ENCODE measurements around the gene CTXND1. TPM values are rescaled to one million over a fixed set of nuclear protein-coding genes. Genes with fewer than 3 reads are reported as not detected.

Gene CTXND1
- total and polyA plus RNA-seq, 2 of the 4 experiments (the other 2 are of a cell fraction): not detected

- Histone ChIP-seq H3K9me3 (ENCODE audit: control insufficient read depth, insufficient read depth, low read length) (peaks cover 3% of the 10 kb centered on the region; the same call in 1 of the 2 replicates), H3K9me1 (ENCODE audit: insufficient read depth, low read length) (no peaks in the 10 kb centered on the region), H2AFZ (replicated peaks; ENCODE audit: low read length, poor library complexity) (no peak overlapping the region), H3K4ac (ENCODE audit: low read depth, low read length) (no peak overlapping the region), H3K23ac (ENCODE audit: low read depth, low read length) (no peak overlapping the region), H3K14ac (replicated peaks; ENCODE audit: low read depth, low read length) (no peak overlapping the region), H3K4me2 (ENCODE audit: low read depth, low read length) (no peak overlapping the region), H4K5ac (ENCODE audit: low read depth, low read length) (no peak overlapping the region), H2AK5ac (ENCODE audit: low read depth, low read length) (no peak overlapping the region), H4K91ac (ENCODE audit: insufficient read depth, low read depth, low read length) (no peak overlapping the region), H3K79me1 (ENCODE audit: low read depth in 1 of 2, low read length in 2 of 2) (no peaks in the 10 kb centered on the region), H3K18ac (ENCODE audit: low read depth, low read length) (no peak overlapping the region), H3K4me3 (ENCODE audit: insufficient read depth, low read depth, low read length) (no peak overlapping the region), H3K56ac (ENCODE audit: extremely low read depth, insufficient read depth, low read length) (no peak overlapping the region), H2BK120ac (ENCODE audit: low read depth, low read length) (no peak overlapping the region), H2BK5ac (ENCODE audit: low read depth, low read length, poor library complexity, severe bottlenecking) (no peak overlapping the region), H3K4me1 (ENCODE audit: control insufficient read depth, insufficient read depth, low read length) (no peaks in the 10 kb centered on the region), H2AK9ac (replicated peaks; ENCODE audit: low read depth, low read length, poor library complexity) (no peak overlapping the region), H4K20me1 (ENCODE audit: insufficient read depth, low read length) (no peaks in the 10 kb centered on the region), H3K27me3 (ENCODE audit: control insufficient read depth, insufficient read depth, low read length) (peaks cover 24% of the 10 kb centered on the region), H4K8ac (ENCODE audit: low read depth in 2 of 2, low read length in 2 of 2) (no peak overlapping the region), H3K9ac (ENCODE audit: low read depth, low read length) (no peak overlapping the region), H3K36me3 (ENCODE audit: control insufficient read depth, insufficient read depth, low read length) (no peaks in the 10 kb centered on the region), H2BK15ac (ENCODE audit: low read depth, low read length) (no peak overlapping the region), H3K27ac (ENCODE audit: insufficient read depth, low read length) (no peak overlapping the region), H2BK20ac (ENCODE audit: low read depth, low read length) (no peak overlapping the region)
- no peak for DNase-seq
- intact Hi-C loops (cut with micrococcal nuclease): no loop called here
- dilution Hi-C loops (cut with HindIII; ENCODE audit: low sequenced_read_pairs, unreplicated experiment): no loop called here
- BruUV-seq (replicated peaks): no TSS peak
- CTCF ChIA-PET: no interaction called here
- in situ Hi-C loops (cut with MboI; ENCODE audit: low sequenced_read_pairs): no loop called here
- no CpG with 5 or more reads among the region's 1 CpG for WGBS, 2 experiments (ENCODE audit: extremely low coverage in 2 of 2, insufficient read length in 1 of 2)
- ATAC-seq (ENCODE audit: low read depth): no peak
- TF ChIP-seq RFX5 (IDR thresholded peaks at IDR 0.05; ENCODE audit: low read depth, low read length) (no peak), RCOR1 (IDR thresholded peaks at IDR 0.05; ENCODE audit: insufficient replicate concordance, low read length) (no peak), NFE2L2 (IDR thresholded peaks at IDR 0.05; ENCODE audit: low read depth, low read length) (no peak), FOS (IDR thresholded peaks at IDR 0.05; ENCODE audit: low read depth, low read length) (no peak), CHD1 (IDR thresholded peaks at IDR 0.05; ENCODE audit: low read depth, low read length) (no peak), POLR2A (IDR thresholded peaks at IDR 0.05; ENCODE audit: low read depth, low read length) (no peak), MAFK (IDR thresholded peaks at IDR 0.05; ENCODE audit: low read depth, low read length) (no peak), BHLHE40 (IDR thresholded peaks at IDR 0.05; ENCODE audit: low read depth, low read length) (no peak), MXI1 (IDR thresholded peaks at IDR 0.05; ENCODE audit: borderline replicate concordance, low read depth, low read length) (no peak)
- TF ChIP-seq, protein P1, sequence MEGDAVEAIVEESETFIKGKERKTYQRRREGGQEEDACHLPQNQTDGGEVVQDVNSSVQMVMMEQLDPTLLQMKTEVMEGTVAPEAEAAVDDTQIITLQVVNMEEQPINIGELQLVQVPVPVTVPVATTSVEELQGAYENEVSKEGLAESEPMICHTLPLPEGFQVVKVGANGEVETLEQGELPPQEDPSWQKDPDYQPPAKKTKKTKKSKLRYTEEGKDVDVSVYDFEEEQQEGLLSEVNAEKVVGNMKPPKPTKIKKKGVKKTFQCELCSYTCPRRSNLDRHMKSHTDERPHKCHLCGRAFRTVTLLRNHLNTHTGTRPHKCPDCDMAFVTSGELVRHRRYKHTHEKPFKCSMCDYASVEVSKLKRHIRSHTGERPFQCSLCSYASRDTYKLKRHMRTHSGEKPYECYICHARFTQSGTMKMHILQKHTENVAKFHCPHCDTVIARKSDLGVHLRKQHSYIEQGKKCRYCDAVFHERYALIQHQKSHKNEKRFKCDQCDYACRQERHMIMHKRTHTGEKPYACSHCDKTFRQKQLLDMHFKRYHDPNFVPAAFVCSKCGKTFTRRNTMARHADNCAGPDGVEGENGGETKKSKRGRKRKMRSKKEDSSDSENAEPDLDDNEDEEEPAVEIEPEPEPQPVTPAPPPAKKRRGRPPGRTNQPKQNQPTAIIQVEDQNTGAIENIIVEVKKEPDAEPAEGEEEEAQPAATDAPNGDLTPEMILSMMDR (conservative IDR thresholded peaks at IDR 0.05; ENCODE audit: low read depth, low read length): no peak
- TF ChIP-seq, protein P2, sequence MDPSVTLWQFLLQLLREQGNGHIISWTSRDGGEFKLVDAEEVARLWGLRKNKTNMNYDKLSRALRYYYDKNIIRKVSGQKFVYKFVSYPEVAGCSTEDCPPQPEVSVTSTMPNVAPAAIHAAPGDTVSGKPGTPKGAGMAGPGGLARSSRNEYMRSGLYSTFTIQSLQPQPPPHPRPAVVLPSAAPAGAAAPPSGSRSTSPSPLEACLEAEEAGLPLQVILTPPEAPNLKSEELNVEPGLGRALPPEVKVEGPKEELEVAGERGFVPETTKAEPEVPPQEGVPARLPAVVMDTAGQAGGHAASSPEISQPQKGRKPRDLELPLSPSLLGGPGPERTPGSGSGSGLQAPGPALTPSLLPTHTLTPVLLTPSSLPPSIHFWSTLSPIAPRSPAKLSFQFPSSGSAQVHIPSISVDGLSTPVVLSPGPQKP (IDR thresholded peaks at IDR 0.05; ENCODE audit: borderline replicate concordance, low read depth, low read length): no peak
- POLR2A ChIA-PET (ENCODE audit: unreplicated experiment): no interaction called here
Measured at GRCh38 chr15:80211976-80212375, 40.0 kb downstream of the CTXND1 start.

Measured in IMR-90 (cell line).